Activated T-cell treated with anti-CD3 and anti-CD28 coated beads, Interleukin-2, amount 50 U/mL, for 24 hours (primary cell): ENCODE measurements around the gene LGALS16.
A peak's percentile ranks its signal among the peaks of the same experiment; 100 is the strongest.
"Not testable (repeated sequence)": the region's sequence is repeated elsewhere in the genome, so short reads cannot be mapped to it uniquely, and the experiment has no call there.

Experiments used
- DNase-seq: peaks from one replicate; pipeline ENCODE4 v3.0.0-alpha.2; 2020
- H3K27ac Mint-ChIP-seq: 2 replicates; pipeline ENCODE4 v1.8.0; 2020; ENCODE audit warnings: mild to moderate bottlenecking, mixed read lengths
- H3K27me3 Mint-ChIP-seq: 2 replicates; pipeline ENCODE4 v1.8.0; 2020; ENCODE audit warnings: mixed read lengths
- H3K36me3 Mint-ChIP-seq: 2 replicates; pipeline ENCODE4 v1.8.0; 2020; ENCODE audit warnings: low read depth, mixed read lengths
- H3K4me1 Mint-ChIP-seq: 2 replicates; pipeline ENCODE4 v1.8.0; 2020; ENCODE audit warnings: low read depth, mixed read lengths
- H3K4me3 Mint-ChIP-seq: 2 replicates; pipeline ENCODE4 v1.8.0; 2020; ENCODE audit warnings: mild to moderate bottlenecking, moderate library complexity, mixed read lengths
- H3K9me3 Mint-ChIP-seq: 2 replicates; pipeline ENCODE4 v1.8.0; 2020; ENCODE audit warnings: mixed read lengths

The LGALS16 gene

DNA sequence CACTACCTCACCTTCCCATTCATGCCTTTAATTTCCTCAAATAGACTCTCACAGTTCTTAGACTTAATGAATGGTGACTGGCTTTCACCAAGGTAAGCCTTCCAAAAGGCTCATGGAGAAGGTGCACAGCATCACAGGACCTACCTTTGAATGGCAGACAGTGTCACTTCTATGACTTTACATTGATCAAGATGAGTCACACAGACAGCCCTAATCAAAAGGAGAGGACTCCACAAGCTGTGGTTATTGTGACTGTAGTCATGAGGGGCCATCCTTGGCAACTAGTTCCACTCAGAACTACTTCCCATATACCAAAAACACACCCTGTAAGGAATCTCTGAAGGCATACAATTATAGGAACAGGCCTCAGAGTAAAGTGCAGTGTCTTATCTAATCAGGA lies 5.9 kb downstream of the LGALS16 start:
- Mint-ChIP-seq H3K36me3 (no peaks in the 10 kb centered on the region), H3K27ac (no peak overlapping the region), H3K4me1 (peaks cover 5% of the 10 kb centered on the region), H3K4me3 (no peak overlapping the region), H3K27me3 (peaks cover 16% of the 10 kb centered on the region), H3K9me3 (no peaks in the 10 kb centered on the region)
- no peak for DNase-seq

DNA sequence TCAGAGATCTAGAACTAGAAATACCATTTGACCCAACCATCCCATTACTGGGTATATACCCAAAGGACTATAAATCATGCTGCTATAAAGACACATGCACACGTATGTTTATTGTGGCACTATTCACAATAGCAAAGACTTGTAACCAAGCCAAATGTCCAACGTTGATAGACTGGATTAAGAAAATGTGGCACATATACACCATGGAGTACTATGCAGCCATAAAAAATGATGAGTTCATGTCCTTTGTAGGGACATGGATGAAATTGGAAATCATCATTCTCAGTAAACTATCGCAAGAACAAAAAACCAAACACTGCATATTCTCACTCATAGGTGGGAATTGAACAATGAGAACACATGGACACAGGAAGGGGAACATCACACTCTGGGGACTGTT lies 14.1 kb downstream of the LGALS16 start:
- peaks cover 20% of the 10 kb centered on the region for H3K4me1 Mint-ChIP-seq
- DNase-seq, H3K4me3 Mint-ChIP-seq, H3K27ac Mint-ChIP-seq, H3K36me3 Mint-ChIP-seq, H3K9me3 Mint-ChIP-seq: not testable (repeated sequence)
- peaks cover 28% of the 10 kb centered on the region for H3K27me3 Mint-ChIP-seq

DNA sequence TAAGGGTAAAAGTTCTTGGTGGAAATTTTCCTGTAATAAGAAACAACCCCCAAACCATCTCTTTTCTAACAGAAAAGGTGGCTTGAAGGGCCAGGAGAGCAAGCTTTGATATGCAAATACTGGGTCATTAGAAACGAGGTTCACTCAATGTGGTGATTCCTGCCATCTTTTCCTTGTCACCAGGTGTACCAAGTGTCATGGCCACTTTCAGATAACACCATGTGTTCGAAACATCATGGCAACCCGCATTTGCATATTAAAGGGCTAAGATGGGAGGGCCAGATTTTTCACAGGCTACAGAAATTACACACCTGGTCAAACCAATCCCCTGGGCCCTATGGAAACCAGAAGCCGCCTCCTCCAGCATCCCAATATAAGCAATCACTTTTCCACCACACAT lies 15.3 kb downstream of the LGALS16 start:
- Mint-ChIP-seq H3K36me3 (no peaks in the 10 kb centered on the region), H3K4me3 (no peak overlapping the region), H3K27me3 (peaks cover 28% of the 10 kb centered on the region), H3K27ac (no peak overlapping the region), H3K4me1 (peaks cover 30% of the 10 kb centered on the region), H3K9me3 (no peaks in the 10 kb centered on the region)
- DNase-seq, result no peak

DNA sequence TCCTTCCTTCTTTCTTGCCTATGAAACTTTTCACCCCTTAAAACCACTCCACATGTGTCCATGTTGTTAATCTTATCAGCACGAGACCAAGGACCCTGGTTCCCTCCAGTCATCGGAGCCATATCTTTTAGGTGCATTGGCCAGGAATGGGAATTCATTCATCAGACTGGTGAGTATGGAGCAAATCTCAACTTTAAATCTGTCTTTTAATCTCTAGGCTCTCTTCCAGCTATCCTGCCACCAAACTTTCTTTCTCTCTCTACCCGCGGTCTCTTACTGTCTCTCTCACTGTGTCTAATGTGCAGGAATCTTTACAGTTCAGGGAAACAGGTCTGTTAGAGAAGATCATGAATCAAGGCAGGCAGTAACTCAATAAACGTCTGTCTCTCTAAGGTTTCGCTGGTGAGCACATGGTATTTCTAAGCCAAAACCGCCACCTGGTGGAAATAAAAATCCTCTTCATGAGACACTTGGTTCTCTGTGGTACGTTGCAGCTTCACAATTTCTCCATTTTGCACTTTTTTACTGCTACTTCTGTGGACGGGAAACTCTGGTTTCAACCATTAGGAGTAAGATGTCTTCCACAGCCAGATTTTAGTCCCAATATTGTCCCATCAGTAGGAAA lies 16.1 kb downstream of the LGALS16 start:
- Mint-ChIP-seq H3K27ac (no peak overlapping the region), H3K9me3 (no peaks in the 10 kb centered on the region), H3K4me3 (no peak overlapping the region), H3K4me1 (peaks cover 34% of the 10 kb centered on the region), H3K36me3 (no peaks in the 10 kb centered on the region), H3K27me3 (peaks cover 21% of the 10 kb centered on the region)
- no peak for DNase-seq

DNA sequence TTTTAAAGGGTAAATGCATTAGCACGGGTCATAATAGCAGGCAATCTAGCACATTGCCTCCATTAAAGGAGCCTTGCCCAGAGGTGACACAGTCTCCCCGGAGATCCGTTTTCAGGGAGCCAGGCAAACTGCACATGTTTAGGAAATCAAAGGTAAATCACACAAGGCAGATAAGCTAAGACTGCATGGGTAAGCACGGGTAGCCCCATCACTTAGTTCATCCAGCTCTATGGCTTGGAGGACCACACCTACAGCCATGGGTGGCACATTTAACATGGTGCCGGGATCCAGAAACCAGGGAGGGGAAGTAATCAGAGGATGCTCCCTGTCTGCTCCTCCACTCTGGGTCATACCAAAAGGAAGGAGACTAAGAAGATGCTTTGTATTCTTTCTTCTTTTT lies 16.8 kb downstream of the LGALS16 start:
- no peak for DNase-seq
- Mint-ChIP-seq H3K27ac (no peak overlapping the region), H3K27me3 (peaks cover 15% of the 10 kb centered on the region), H3K4me1 (peaks cover 40% of the 10 kb centered on the region), H3K36me3 (no peaks in the 10 kb centered on the region), H3K4me3 (no peak overlapping the region), H3K9me3 (no peaks in the 10 kb centered on the region)

DNA sequence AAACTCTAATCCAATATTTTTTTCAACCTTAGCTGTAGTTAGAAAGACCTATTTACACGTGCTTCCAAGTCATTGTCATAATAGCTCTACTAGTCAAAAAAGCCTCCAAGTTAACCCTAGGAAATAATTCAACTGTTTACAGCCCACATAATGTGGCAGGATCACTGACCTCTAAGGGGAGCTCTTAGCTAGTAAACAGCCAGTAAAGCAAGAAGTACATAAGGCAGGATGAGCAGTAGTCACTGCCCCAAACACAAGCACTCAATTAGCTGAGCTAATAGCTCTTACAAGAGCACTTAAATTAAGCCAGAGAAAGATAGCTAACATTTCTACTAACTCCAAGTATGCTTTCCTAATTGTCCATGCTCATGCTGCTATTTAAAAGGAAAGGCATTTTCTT lies 18.1 kb downstream of the LGALS16 start:
- DNase-seq, H3K4me3 Mint-ChIP-seq, H3K9me3 Mint-ChIP-seq, H3K27ac Mint-ChIP-seq, H3K36me3 Mint-ChIP-seq: not testable (repeated sequence)
- peaks cover 14% of the 10 kb centered on the region for H3K27me3 Mint-ChIP-seq
- H3K4me1 Mint-ChIP-seq, result peaks cover 52% of the 10 kb centered on the region

DNA sequence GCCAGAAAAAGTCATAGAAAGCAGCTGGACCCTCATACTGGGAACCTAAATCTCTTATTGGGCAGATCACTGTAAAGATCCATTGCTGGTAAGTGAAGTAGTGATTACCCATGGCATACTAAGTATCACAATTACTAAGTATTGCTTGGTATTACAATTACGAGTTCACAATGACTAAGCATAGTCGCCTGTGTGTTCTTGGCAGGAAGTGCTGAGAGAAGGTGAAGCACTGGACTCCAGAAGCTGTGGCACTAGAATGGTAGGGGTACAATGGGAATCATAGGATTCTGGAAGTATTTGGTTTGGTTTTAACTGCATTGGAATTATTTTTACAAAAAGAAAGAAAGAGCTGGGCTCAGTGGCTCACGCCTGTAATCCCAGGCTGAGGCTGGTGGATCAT lies 20.3 kb downstream of the LGALS16 start:
- no peak for DNase-seq
- peaks cover 71% of the 10 kb centered on the region for H3K4me1 Mint-ChIP-seq
- H3K4me3 Mint-ChIP-seq, result peak overlapping the region; percentile 15
- H3K9me3 Mint-ChIP-seq, result no peaks in the 10 kb centered on the region
- peak overlapping the region; percentile 88 for H3K27ac Mint-ChIP-seq
- peaks cover 11% of the 10 kb centered on the region for H3K27me3 Mint-ChIP-seq
- H3K36me3 Mint-ChIP-seq, result no peaks in the 10 kb centered on the region

DNA sequence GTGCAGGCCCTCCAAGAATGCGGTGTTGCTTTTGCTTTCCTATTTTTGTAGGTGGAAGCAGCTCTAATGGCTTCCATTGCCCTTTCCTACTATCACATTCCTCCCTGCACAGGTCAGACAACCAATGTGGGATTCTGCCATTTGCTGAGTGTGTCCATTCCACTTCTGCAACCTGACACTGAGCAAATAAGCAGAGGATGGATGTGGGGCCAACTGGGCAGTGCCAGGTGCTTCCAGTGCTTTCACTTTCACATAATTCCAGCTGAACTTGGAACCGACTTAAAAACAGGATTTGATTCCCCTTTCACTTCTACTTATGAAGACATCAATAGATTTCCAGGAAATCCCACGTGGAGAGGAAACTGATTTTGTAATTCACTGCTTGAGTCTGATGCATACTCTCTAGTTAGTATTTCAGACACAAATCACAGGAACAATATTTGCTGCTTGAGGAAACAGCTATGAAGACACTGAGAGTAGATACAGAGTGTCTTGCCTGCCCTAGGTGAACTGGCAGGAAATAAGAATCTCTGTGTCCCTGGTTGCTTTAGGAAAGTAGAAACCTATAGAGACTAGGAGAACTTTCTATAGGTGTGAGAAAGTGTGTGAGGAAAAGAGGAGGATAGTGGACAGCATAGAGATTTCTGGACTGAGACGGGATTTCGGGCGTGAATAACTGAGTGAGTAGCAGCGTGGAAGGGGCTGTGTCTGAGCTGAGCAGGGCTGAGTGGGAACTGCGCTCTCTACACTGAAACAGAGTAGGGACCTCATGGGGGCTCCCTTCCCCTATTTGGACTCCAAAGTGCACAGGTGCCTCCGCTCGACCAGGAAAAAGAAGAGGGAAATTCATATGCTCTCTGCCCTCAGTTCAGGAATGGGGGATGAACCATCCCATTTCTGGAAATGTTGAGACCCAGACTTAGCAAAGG lies 22.5 kb downstream of the LGALS16 start:
- Mint-ChIP-seq H3K27ac (peak overlapping the region; percentile 94), H3K36me3 (no peaks in the 10 kb centered on the region), H3K4me3 (peak overlapping the region; percentile 58), H3K9me3 (no peaks in the 10 kb centered on the region), H3K27me3 (peaks cover 2% of the 10 kb centered on the region), H3K4me1 (peaks cover 59% of the 10 kb centered on the region)
- no peak for DNase-seq

DNA sequence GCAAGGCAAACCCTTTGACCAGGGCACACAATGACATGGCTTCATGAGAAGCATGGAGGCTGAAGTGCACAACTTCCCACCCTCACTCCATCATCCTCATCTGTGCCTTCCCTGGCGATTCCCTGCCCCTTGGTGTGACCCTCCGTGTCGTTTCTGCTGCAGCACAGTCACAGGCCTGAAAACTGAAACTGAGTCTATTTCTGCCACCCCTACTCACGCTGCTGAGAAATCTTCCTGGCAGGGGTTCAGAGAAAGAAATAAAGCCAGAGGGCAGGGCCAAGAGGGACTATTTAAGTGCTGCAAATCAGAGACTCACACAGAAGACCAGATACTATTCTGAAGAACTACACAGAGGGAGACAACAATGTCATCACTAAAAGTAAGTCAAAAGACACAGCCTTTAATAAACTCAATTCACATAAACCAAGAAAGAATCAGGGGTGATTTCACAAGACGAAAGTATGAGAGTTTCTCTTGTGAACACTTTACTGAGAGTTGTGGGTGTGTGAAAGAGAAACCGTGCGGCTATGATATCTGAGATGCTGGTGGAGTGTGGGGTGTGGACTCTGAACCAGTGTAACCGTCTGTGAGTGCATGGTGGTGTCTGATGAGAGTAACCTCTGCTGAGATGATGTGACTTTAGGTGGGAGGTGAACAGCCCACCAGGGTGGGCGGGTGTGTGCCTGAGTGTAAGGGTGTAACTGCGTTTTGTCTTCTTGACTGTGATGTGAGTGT lies 23.5 kb downstream of the LGALS16 start:
- Mint-ChIP-seq H3K4me3 (peak overlapping the region; percentile 58), H3K27me3 (no peaks in the 10 kb centered on the region), H3K36me3 (no peaks in the 10 kb centered on the region), H3K27ac (peak overlapping the region; percentile 94), H3K4me1 (peaks cover 51% of the 10 kb centered on the region), H3K9me3 (no peaks in the 10 kb centered on the region)
- DNase-seq, result peak; percentile 52

DNA sequence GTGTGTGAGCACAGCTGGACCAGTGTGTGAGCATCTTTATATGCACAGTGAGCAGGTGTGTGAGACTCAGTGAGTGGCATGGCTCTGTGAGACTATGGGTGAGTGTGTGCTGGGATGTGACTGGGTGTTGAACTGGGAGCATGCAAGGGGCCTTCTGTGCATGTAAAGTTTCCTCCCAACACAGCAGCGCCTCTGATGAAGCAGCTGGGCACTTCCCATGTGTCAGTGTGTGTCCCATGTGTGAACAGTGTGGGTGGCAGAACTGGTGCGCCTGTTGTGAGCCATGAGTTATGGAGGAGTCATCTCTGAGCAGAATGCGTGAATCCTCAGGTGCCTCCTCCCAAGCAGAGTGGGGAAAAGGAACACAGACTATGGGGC lies 24.1 kb downstream of the LGALS16 start:
- Mint-ChIP-seq H3K4me1 (peaks cover 51% of the 10 kb centered on the region), H3K27me3 (no peaks in the 10 kb centered on the region), H3K4me3 (peak overlapping the region; percentile 58), H3K9me3 (no peaks in the 10 kb centered on the region), H3K36me3 (no peaks in the 10 kb centered on the region), H3K27ac (peak overlapping the region; percentile 94)
- DNase-seq, result peak; percentile 63

DNA sequence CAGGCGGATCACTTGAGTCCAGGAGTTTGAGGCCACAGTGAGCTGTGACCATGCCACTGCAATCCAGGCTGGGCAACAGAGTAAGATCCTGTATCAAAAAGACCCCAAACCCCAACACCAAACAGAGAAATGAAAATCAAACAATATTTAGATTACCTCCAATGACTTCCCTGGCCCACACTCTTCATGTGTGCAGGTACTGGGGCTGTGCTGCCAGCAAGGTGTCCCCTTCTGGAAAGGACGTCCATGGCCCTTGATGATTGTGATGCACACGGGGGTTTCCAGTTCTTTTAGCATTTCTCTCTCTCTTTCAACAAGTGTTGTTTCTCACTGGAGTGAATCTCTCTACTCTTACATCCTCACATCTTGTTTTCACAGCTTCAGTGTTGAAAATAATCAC lies 24.9 kb downstream of the LGALS16 start:
- no peaks in the 10 kb centered on the region for H3K36me3 Mint-ChIP-seq
- peak overlapping the region; percentile 94 for H3K27ac Mint-ChIP-seq
- DNase-seq, result no peak
- peaks cover 4% of the 10 kb centered on the region for H3K27me3 Mint-ChIP-seq
- no peaks in the 10 kb centered on the region for H3K9me3 Mint-ChIP-seq
- peaks cover 45% of the 10 kb centered on the region for H3K4me1 Mint-ChIP-seq
- no peak overlapping the region for H3K4me3 Mint-ChIP-seq

DNA sequence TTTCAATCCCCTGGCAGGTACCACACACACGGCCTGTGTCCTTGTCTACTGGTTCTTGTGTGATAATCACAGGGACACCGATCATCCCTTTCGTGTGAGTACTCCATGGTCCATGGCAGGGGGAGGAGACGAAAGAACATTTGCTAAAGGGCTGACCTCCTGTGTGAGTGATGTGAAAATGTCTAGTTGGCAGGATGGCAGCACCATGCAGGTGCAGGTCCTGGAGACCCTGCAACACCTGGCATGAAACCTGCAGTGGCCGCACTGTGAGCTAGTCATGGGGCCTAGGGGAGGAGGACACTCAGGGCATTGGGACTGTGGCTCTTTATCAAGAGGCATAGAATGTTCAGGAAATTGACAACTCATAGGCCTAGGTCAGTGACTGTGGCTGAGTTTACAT lies 25.7 kb downstream of the LGALS16 start:
- Mint-ChIP-seq H3K4me1 (peaks cover 41% of the 10 kb centered on the region), H3K4me3 (no peak overlapping the region), H3K27ac (no peak overlapping the region)

DNA sequence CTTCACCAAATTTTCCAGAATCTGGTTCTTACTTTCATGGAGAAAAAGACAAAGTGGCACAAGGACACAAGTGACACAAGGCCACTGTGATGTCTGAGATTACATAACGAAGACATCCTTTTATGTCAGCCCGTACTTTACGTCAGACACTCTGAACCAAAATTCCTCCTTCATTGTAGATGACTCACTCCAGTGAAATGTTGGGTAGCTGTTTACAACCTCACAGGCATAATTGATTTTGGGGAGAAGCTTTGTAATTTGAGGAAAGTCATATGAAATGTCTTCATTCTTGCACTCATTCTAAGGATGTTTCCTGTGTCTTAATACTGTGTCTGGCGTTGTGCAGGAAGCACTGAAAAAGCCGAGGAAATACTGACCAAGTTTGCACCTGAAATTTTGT lies 28.6 kb downstream of the LGALS16 start:
- Mint-ChIP-seq H3K36me3 (no peaks in the 10 kb centered on the region), H3K4me3 (no peak overlapping the region), H3K4me1 (peaks cover 23% of the 10 kb centered on the region), H3K9me3 (no peaks in the 10 kb centered on the region), H3K27me3 (peaks cover 10% of the 10 kb centered on the region), H3K27ac (no peak overlapping the region)
- DNase-seq, result no peak

More for the DNA sequence above, 25.7 kb downstream of the LGALS16 start:
- no peaks in the 10 kb centered on the region for H3K36me3 Mint-ChIP-seq
- DNase-seq, result no peak
- H3K9me3 Mint-ChIP-seq, result no peaks in the 10 kb centered on the region
- peaks cover 5% of the 10 kb centered on the region for H3K27me3 Mint-ChIP-seq

DNA sequence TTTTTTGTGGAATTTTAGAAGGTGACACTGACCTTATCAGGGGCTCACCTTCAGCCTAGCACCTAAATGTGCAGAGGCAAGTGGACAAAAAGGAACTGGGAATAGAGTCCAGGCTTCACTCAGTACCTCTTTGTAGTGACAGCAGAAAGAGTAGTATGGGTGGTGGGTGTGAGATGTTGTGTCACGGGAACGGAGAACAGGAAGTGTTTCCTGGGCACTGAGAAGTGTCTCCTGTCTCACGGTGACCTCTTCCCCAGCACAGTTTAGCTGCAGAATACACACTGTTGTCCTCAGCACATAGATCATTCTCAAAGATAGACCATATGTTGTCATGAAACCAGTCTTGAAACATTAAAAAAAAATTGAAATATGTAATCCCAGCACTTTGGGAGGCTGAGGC lies 31.0 kb downstream of the LGALS16 start:
- Mint-ChIP-seq H3K9me3 (peaks cover 5% of the 10 kb centered on the region), H3K27me3 (peaks cover 14% of the 10 kb centered on the region), H3K36me3 (no peaks in the 10 kb centered on the region)

DNA sequence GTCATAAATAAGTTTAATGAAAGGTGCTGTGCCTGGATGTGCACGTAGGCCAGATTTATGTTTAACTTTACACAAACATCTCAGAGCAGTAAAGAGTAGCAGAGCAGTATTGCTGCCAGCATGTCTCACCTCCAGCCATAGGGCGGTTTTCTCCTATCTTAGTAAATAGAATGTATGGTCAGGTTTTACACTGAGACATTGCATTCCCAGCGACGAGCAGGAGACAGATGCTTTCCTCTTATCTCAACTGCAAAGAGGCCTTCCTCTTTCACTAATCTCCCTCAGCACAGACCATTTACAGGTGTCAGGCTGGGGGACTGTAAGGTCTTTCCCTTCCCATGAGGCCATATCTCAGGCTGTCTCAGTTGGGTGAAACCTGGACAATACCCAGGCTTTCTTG lies 32.9 kb downstream of the LGALS16 start:
- not testable (repeated sequence) for H3K27ac Mint-ChIP-seq, H3K36me3 Mint-ChIP-seq, H3K4me3 Mint-ChIP-seq, H3K9me3 Mint-ChIP-seq, DNase-seq
- peaks cover 21% of the 10 kb centered on the region for H3K4me1 Mint-ChIP-seq
- H3K27me3 Mint-ChIP-seq, result peaks cover 23% of the 10 kb centered on the region

More for the DNA sequence above, 31.0 kb downstream of the LGALS16 start:
- Mint-ChIP-seq H3K27ac (no peak overlapping the region), H3K4me3 (no peak overlapping the region), H3K4me1 (peaks cover 8% of the 10 kb centered on the region)
- DNase-seq, result no peak
